GM21786 (cell line): Measurements from ENCODE around the gene PGAM1.
"Not testable (repeated sequence)": the region's sequence is repeated elsewhere in the genome, so short reads cannot be mapped to it uniquely, and the experiment has no call there.

ENCODE experiments used
- ATAC-seq: cut with Tn5 transposase; IDR thresholded peaks from one replicate; pipeline ENCODE4 v1.9.1; 2021; ENCODE audit not compliant: unreplicated experiment

PGAM1 gene

GRCh38 chr10:97425964-97426775, at the start of gene PGAM1:
Gene PGAM1, plus strand, starts transcription at chr10:97426191. Its CDS starts 117 bp downstream, at chr10:97426308.
- ATAC-seq: peak; percentile 80

- no peak for ATAC-seq
Measured at GRCh38 chr10:97376413-97376812, 49.6 kb upstream of the PGAM1 start.

- ATAC-seq: no peak
Measured at GRCh38 chr10:97378933-97379921, 46.8 kb upstream of the PGAM1 start.

- ATAC-seq: no peak
Measured at GRCh38 chr10:97380516-97380915, 45.5 kb upstream of the PGAM1 start.

GRCh38 chr10:97381626-97382025, 44.4 kb upstream of the PGAM1 start:
- no peak for ATAC-seq

GRCh38 chr10:97383159-97383558, 42.8 kb upstream of the PGAM1 start:
- no peak for ATAC-seq

GRCh38 chr10:97384156-97384555, 41.8 kb upstream of the PGAM1 start:
- no peak for ATAC-seq

- ATAC-seq: no peak
Measured at GRCh38 chr10:97384641-97385040, 41.4 kb upstream of the PGAM1 start.

GRCh38 chr10:97385565-97385964, 40.4 kb upstream of the PGAM1 start:
- ATAC-seq: no peak

- no peak for ATAC-seq
Measured at GRCh38 chr10:97388152-97388551, 37.8 kb upstream of the PGAM1 start.

GRCh38 chr10:97390091-97390490, 35.9 kb upstream of the PGAM1 start:
- ATAC-seq: no peak

GRCh38 chr10:97393034-97393573, 32.9 kb upstream of the PGAM1 start:
- ATAC-seq: no peak

GRCh38 chr10:97396056-97396455, 29.9 kb upstream of the PGAM1 start:
- ATAC-seq: no peak

GRCh38 chr10:97399843-97400545, 26.0 kb upstream of the PGAM1 start:
- no peak for ATAC-seq

- ATAC-seq: peak; percentile 99
Measured at GRCh38 chr10:97400665-97401454, 25.1 kb upstream of the PGAM1 start, which contains the start of gene RRP12. Gene RRP12, minus strand, starts transcription at chr10:97401340. Its CDS starts 109 bp downstream, at chr10:97401231.

GRCh38 chr10:97401455-97401919, 24.5 kb upstream of the PGAM1 start:
- no peak for ATAC-seq

GRCh38 chr10:97404044-97404443, 21.9 kb upstream of the PGAM1 start:
- ATAC-seq: no peak

GRCh38 chr10:97406064-97406463, 19.9 kb upstream of the PGAM1 start:
- ATAC-seq: no peak

GRCh38 chr10:97406483-97406882, 19.5 kb upstream of the PGAM1 start:
- not testable (repeated sequence) for ATAC-seq
